Measurements from ENCODE around the gene ZNF687. TPM values are rescaled to one million over a fixed set of nuclear protein-coding genes. Genes with fewer than 3 reads are reported as not detected.

The ZNF687 gene
- total RNA-seq, 1 donor: 16.4 TPM

DNA sequence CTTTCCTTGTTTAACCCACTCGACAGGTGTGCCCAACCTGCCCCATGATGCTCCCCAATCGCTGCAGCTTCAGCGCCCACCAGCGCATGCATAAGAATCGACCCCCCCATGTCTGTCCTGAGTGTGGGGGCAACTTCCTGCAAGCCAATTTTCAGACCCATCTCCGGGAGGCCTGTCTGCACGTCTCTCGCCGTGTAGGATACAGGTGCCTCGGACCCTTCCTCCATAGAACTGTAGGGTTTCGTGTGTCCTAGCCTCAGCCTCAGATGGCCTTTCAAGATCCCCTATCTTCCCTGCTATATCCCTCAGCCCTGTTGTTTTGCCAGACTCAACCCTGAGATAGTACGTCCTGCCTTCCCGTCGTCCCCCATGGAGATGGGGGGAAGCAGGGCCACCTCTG lies 6.4 kb downstream of the ZNF687 start:
- DNase-seq (ENCODE audit: low read depth): no peak
- no peak overlapping the region for H3K4me3 ChIP-seq (ENCODE audit: low read depth, low read length)
- TF ChIP-seq, protein P1, sequence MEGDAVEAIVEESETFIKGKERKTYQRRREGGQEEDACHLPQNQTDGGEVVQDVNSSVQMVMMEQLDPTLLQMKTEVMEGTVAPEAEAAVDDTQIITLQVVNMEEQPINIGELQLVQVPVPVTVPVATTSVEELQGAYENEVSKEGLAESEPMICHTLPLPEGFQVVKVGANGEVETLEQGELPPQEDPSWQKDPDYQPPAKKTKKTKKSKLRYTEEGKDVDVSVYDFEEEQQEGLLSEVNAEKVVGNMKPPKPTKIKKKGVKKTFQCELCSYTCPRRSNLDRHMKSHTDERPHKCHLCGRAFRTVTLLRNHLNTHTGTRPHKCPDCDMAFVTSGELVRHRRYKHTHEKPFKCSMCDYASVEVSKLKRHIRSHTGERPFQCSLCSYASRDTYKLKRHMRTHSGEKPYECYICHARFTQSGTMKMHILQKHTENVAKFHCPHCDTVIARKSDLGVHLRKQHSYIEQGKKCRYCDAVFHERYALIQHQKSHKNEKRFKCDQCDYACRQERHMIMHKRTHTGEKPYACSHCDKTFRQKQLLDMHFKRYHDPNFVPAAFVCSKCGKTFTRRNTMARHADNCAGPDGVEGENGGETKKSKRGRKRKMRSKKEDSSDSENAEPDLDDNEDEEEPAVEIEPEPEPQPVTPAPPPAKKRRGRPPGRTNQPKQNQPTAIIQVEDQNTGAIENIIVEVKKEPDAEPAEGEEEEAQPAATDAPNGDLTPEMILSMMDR (IDR thresholded peaks at IDR 0.05; ENCODE audit: insufficient read depth, low read depth, low read length): no peak

DNA sequence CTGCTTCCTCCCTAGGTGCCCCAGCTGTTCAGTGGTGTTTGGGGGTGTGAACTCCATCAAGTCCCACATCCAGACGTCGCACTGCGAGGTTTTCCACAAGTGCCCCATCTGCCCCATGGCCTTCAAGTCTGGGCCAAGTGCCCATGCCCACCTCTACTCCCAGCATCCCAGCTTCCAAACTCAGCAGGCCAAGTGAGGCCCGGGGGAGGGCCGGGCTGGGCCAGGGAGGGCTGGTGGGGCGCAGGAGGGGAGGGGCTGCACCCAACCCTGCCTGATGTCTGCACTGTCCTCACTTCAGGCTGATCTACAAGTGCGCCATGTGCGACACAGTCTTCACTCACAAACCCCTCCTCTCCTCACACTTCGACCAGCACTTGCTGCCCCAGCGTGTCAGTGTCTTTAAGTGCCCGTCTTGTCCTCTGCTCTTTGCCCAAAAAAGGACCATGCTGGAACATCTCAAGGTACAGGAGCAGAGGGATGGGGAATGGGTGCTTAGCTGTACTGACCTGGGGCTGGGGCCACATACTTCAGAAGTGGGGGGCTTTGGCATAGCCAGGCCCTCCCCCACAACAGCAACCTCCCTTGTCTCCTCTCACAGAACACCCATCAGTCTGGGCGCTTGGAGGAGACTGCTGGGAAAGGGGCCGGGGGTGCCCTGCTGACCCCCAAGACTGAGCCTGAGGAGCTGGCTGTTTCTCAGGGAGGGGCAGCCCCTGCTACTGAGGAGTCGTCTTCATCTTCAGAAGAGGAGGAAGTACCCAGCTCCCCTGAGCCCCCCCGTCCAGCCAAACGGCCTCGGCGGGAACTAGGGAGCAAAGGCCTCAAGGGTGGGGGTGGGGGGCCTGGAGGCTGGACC lies 7.2 kb downstream of the ZNF687 start:
- DNase-seq (ENCODE audit: low read depth): no peak
- TF ChIP-seq, protein P1 (IDR thresholded peaks at IDR 0.05; ENCODE audit: insufficient read depth, low read depth, low read length): no peak
- no peak overlapping the region for H3K4me3 ChIP-seq (ENCODE audit: low read depth, low read length)

DNA sequence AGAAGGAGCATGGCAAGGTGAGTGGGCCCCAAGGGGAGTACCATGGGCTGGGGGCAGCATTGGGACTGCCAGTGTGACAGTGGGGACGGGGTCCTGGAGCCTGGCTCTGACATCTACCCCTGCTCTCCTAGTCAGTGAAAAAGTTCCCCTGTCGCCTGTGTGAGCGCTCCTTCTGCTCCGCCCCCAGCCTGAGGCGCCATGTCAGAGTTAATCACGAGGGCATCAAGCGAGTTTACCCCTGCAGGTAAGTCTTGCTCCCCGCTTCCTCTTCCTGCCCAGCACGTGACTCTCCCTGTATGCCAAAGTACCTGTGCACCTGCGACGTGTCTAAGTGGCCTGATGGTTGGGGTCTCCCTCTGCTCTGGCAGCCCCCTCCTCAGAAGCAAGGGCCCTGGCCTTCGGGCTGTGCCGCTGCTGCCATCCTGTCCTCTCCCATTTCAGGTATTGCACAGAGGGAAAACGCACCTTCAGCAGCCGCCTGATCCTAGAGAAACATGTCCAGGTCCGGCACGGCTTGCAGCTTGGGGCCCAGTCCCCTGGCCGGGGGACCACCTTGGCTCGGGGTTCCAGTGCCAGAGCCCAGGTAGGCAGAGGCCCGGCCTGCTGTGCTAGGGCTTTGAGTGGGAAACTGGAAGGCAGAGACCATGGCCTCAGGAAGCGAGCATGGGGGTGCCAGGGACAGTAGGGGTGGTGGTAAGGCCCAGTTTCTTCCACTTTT lies 8.1 kb downstream of the ZNF687 start:
- TF ChIP-seq, protein P1 (IDR thresholded peaks at IDR 0.05; ENCODE audit: insufficient read depth, low read depth, low read length): no peak
- DNase-seq (ENCODE audit: low read depth): no peak
- H3K4me3 ChIP-seq (ENCODE audit: low read depth, low read length): no peak overlapping the region

DNA sequence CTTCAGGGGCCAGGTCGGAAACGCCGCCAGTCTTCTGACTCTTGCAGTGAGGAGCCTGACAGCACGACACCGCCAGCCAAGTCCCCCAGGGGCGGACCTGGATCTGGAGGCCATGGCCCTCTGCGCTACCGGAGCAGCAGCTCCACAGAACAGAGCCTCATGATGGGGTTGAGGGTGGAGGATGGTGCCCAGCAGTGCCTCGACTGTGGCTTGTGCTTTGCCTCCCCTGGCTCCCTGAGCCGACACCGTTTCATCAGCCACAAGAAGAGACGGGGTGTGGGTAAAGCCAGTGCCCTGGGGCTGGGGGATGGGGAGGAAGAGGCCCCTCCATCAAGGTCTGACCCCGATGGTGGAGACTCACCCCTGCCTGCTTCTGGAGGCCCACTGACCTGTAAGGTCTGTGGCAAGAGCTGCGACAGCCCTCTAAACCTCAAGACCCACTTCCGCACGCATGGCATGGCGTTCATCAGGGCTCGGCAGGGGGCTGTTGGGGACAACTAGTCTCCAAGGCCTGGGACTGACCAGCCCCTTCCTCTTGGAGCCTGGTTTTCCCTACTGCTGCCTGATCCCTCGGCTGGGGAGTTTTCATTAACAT lies 8.7 kb downstream of the ZNF687 start:
- no peak for DNase-seq (ENCODE audit: low read depth)
- no peak overlapping the region for H3K4me3 ChIP-seq (ENCODE audit: low read depth, low read length)
- TF ChIP-seq, protein P1 (IDR thresholded peaks at IDR 0.05; ENCODE audit: insufficient read depth, low read depth, low read length): no peak

DNA sequence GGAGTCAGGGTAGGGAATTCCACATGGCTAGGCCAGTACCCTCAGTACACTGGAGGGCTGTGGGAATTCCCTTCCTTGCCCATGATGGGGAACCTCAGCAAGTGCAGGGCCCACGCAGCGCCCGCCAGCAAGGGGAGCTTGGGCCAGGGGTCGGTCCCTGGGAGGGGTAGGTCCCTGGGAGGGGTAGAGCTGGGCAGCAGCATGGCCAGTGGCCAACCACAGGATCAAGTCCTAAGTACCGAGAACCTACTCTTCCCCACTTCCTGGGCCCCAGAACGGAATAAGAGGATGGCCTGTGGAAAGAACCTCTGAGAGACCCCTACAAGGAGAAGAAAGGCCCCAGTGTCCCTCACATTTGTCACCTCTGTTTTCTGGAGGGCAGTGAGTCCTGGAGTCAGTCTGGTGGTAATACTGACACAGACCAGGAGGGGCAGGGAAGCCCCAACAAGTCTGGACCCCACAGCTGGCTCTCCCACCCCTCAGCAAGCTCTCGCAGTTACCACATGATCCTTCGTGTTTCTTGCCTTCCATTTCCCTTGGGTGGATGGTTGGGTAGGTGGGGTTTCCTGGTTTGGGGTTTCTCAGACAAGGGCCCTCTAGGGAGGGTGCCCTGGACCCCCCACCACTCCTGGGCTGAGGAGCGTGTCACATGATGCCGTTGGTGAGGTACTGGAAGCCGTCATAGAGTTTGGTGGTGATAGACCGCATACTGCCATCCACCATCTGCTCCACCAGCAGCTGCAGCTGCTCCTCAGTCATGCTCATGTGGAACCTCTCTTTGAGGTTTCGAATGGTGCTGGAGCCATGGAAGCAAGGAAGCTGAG lies 10.3 kb downstream of the ZNF687 start:
- TF ChIP-seq, protein P1 (IDR thresholded peaks at IDR 0.05; ENCODE audit: insufficient read depth, low read depth, low read length): no peak
- DNase-seq (ENCODE audit: low read depth): no peak
- H3K4me3 ChIP-seq (ENCODE audit: low read depth, low read length): no peak overlapping the region

DNA sequence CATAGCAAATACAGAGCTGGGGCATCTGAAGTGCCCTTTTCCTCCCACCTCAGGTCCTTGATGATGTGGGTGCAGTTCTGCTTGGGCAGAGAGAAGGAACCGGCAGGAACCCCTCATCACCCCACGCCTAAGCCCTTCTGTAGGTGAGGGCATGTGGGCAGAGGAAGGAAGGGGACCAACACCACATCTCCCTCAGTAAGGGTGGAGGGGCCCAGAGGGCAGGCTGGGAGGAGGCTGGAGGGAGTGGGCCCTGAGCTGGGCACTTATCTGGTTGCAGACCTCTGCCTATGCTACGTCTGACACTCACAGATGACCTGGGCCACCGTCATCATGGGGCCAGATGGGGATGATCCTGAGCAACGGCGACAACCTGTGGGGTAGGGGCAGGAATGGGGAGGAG lies 11.0 kb downstream of the ZNF687 start:
- TF ChIP-seq, protein P1 (IDR thresholded peaks at IDR 0.05; ENCODE audit: insufficient read depth, low read depth, low read length): no peak
- H3K4me3 ChIP-seq (ENCODE audit: low read depth, low read length): no peak overlapping the region
- no peak for DNase-seq (ENCODE audit: low read depth)
